ENCODE measurements around the gene CCDC81.
"Not testable (repeated sequence)": the region's sequence is repeated elsewhere in the genome, so short reads cannot be mapped to it uniquely, and the experiment has no call there.

Gene CCDC81

GRCh38 chr11:86388198-86388597 is 13.5 kb downstream of the CCDC81 start:
- no peak for DNase-seq

- DNase-seq: no peak
These were observed 15.8 kb downstream of the CCDC81 start for GRCh38 chr11:86390487-86390886.

DNA sequence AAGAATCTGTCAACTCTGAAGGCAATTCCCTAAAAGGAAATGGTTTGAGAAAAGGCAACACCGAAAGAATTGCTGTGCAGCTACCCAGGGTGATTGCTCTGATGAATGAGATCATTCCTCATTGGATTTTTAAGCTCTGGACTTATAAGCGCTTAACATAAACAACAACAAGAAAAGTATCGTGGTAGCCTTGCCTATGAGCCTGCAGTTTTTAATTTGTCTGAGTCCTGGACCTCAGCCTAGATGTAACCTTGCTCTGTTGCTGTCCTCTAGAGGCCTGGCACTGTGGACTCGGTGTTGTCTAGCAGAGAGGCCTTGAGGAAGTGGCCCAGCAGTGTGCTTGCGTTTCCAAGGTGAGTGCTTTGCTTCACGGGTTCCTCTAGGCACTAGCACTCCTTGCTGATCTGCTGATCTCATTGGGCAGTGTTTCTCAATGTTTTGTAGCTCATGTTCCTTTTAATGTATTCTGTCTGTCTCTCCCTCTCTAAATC is 20.4 kb downstream of the CCDC81 start:
- peak; percentile 30 for DNase-seq

DNA sequence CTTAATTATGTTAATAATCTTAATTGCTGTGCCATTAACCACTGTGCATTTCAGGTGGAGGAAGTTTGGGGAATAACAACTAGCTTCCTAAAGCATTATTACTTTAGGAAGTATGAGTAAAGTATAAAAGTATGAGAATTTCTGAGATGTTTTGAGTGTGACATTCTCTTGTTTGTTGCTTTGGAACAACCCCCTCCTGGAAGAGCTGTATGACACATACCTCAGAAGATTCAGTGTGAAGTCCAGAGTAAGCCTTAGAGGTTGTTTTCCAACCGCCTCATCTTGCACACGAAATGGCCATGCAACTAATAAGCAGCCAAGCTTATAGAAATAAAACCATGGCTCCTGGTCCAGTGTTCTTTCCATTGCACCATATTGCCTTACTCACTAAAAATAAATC is 21.7 kb downstream of the CCDC81 start:
- DNase-seq: no peak

DNA sequence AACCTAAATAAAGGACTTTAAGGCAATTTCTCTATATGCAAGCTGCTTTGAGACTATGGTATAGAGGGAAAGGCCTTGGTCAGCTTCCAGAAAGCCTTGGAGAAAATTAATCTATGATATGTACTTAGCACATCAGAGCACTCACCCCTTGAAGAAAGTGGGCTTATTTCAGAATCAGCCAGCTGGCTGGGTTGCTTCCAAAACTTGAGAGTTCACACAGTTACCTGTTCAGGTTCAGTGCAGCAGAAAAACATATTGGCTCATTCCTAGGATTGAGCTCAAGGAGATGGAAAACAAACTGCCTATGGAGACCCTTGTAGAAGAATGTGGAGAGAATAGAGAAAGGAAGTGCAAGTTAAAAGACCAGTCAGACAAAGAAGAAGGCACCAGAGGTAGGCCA is 22.7 kb downstream of the CCDC81 start:
- DNase-seq: no peak

- no peak for DNase-seq
These were observed 23.4 kb downstream of the CCDC81 start for GRCh38 chr11:86398106-86398505.

DNA sequence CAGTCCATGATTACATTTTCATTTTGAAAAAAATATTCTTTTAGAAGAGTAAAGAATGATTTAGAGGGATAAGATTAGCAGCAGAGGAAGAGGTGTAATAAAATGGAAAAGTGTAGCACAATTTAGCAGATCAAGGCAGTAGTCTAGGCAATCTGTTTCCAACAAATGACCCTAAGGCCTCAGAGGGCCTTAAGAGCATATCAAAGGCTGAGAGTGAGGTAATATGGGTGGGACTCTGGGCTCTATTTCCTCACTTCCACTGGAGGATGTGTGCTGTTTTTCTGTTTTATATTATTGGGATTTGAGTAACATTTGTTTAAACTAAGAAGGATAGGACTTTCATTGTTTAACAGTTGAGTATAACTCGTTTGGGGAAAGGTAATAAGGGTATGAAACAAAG is 28.8 kb downstream of the CCDC81 start:
- DNase-seq: no peak

DNA sequence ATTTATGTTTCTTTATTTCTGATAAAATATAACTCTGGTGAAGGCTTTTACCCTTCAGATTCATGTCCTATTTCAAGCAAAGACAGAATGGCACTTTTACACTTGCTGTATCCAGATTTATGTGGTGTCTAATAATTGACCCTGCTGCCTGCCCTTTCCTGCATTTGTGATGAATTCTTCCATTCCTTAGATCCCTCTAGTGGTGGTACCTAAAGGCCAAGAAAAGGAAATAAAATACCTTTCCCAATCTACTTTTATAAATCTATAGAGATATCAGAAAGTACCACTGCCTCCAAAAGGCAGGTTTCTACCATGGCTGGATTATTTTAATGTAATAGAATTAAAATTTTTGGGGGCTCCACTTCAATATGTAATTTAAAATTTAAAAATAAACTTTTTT is 34.2 kb downstream of the CCDC81 start:
- no peak for DNase-seq

DNA sequence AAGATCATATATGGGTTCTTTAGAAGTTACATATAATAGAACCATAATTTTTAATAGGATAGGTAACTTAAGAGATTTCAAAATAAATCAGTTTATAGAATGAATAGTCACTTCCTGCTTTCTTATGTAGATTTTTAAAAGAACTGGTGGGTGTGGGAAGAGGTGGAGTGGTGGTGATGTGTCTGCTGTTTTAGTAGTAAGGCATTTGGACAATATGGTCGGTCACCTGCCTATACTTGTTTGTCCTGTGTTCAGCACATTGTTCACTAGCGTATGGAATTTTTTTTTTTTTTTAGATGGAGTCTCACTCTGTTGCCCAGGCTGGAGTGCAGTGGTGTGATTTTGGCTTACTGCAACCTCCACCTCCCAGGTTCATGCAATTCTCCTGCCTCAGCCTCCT is 39.3 kb downstream of the CCDC81 start:
- DNase-seq: no peak

DNA sequence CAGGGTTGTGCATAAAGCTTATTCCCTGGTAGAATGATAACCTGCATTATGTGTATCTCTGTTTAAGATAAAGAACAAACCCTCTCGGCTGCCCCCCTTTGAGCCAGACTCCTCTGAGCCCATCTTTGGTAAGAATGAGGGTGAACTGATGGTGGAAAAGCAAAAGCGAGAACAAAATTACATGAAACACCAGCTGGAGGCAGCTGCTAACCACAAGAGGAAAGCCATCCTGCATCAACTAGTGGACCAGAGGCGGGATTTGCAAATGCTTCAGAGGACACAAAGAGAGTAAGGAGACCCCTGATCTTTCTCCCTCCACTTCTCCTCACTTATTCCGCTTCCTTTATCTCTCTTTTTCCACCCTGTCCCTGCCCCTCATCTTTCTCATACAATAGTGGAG is 40.3 kb downstream of the CCDC81 start:
- DNase-seq: no peak

DNA sequence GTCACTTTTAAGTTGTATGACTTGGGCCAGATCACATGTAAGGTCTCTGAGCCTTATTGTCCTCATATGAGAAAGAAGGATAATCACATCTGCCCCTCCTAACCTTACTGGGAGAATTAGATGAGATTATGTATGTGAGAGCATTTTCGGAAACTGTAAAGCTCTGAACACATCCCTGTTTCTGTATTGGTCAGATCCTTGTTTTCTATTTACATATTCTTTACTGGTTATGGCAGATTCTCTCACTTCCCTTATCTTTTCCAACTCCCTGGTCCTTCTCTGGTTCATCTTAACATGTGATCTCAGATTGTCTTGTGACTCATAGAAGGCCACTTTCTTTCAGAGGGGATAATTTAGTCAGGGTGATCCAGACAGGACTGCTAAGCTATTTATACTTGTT is 41.8 kb downstream of the CCDC81 start:
- peak; percentile 49 for DNase-seq

- DNase-seq: not testable (repeated sequence)
These were observed 42.3 kb downstream of the CCDC81 start for GRCh38 chr11:86416951-86417350.

- DNase-seq: no peak
These were observed 43.4 kb downstream of the CCDC81 start for GRCh38 chr11:86418106-86418505.

- no peak for DNase-seq
These were observed 43.8 kb downstream of the CCDC81 start for GRCh38 chr11:86418513-86418912.

DNA sequence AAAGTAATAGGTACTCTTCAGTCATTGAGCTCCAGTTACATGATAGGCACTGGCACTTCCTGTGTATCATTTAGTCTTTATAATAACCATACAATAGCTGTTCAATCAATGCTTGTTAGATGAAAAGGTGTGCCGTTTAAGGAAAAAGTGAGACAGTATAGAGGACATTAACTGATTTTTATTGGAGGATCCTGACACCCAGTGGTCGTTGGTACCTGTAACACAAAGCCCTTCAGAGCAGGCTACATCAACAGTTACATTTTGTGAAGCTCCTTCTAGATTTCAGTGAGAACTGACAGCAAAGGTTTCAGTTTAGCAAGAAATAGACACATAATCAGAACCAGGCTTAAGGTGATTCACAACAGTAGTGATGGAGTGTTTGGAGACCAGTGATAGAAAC is 44.2 kb downstream of the CCDC81 start:
- peak; percentile 30 for DNase-seq

GRCh38 chr11:86421946-86422345 is 47.3 kb downstream of the CCDC81 start:
- DNase-seq: no peak

DNA sequence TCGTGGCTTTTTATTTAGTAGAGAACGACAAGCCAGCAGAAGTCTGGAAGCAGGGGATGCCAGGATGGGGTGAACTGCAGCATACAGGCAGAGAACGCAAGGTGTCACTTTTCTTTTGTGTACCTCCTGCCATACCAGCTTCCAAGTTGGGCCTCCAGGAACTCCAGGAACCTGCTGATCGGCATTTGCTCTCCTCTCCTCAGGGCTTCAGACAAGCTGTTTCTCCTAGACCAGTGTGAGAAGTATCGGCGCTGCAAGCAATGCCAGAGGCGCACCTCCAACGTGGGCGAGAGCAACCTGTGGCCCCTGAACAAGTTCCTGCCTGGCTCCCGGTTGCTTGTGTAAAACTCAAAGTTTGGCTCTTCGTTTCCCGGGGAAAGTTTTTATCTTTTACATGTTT is 47.7 kb downstream of the CCDC81 start:
- no peak for DNase-seq

- not testable (repeated sequence) for DNase-seq
These were observed 48.8 kb downstream of the CCDC81 start for GRCh38 chr11:86423488-86423887.

DNA sequence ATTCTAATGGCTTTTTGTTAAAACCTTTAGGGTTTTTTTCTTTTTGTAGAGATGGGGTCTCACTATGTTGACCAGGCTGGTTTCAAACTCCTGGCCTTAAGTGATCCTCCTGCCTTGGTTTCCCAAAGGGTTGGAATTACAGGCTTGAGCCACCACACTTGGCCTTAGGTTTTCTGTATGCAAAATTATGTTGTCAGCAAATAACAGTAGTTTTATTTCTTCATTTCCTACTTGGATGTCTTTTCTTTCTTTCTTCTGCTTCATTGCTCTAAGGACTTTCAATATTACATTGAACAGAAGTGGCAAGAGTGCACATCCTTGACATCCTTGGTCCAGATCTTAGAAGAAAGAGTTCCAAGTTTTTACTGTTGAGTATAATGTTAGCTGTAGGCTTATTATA is 52.8 kb downstream of the CCDC81 start:
- no peak for DNase-seq

DNA sequence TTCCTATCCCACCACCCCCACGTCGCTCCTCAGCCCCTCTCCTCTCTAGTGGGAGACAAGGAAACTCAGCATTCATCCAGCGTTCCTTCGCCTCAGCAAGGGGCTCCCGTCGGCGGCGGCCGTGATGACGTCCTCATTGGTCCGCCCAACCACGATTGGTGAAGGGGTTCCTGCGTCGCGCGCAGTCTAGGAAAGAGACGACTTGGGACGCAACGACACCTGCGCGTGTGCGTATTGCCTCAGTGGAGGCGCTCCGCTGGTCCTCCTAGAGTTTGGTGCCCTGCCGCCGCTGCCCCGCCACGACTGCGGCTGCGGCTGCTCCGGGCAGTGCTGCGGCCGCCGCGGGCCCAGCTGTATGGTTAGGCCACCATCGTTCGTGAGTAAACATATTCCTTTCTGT is 56.6 kb downstream of the CCDC81 start:
- no peak for DNase-seq

GRCh38 chr11:86433361-86434095 is 58.8 kb downstream of the CCDC81 start:
- not testable (repeated sequence) for DNase-seq

DNA sequence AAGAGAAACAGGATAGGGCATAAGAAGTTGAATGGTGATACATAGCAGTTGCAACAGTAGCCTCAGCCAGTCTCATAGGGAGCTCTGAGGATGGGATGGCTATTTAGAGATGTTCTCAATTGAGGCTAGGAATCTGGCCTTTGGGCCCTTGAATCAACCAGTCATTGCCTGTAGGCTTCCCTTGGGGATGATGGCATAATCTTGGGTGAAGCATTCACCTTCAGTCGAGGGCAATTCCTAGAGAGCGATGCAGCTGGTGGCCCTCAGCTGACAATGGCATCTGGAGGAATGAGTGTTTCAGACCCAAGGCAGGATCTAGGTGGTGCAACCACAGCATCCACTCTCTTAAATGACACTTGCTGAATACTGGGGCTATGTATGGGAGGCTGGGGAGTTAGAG is 61.0 kb downstream of the CCDC81 start:
- DNase-seq: no peak

GRCh38 chr11:86438685-86439084 is 64.0 kb downstream of the CCDC81 start:
- no peak for DNase-seq

GRCh38 chr11:86440305-86440716 is 65.6 kb downstream of the CCDC81 start:
- no peak for DNase-seq

DNA sequence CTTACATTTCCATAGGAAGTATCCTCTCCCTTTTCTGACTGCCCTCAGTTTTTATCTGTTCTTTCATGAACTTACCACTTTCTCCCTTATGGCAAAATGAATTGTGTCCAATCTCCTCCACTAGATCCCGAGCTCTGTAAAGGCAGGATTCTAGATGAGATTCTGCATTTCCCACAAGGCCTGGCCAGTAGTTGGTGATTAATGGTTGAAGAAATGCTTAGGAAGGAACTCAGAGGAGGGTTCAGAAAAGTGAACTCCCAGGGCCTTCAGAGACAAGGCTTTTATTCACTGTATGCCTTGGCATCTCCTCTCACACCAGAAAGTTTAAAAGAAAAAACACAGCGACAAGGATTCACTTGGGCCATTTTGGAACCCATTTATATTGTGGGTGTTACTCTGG is 66.2 kb downstream of the CCDC81 start:
- no peak for DNase-seq

Data from hematopoietic multipotent progenitor cell treated with erythropoietin and hydrocortisone succinate and interleukin-3 and kit ligand, for 4 days (in vitro differentiated cells).